Lung (tissue), 12 donors: ENCODE results near the gene GABRB1. TPM values are rescaled to one million over a fixed set of nuclear protein-coding genes. Genes with fewer than 3 reads are reported as not detected.

Experiments
- ATAC-seq: fragments of 200-7000 bp; cut with Tn5 transposase; one replicate; pipeline ENCODE4 v1.9.1; 2020; ENCODE audit warnings: moderate number of reproducible peaks; ENCODE audit not compliant: insufficient read depth, low FRiP score
- DNase-seq, 3 donors: peaks; one replicate each; pipeline ENCODE4 v3.0.0-alpha.2; 2013 to 2017
- H3K27ac ChIP-seq, 2 donors: one replicate each; pipeline ENCODE4 v1.5.1; 2013; ENCODE audit warnings: mild to moderate bottlenecking in 2 of 2, moderate library complexity in 2 of 2, control low read depth in 1 of 2, inconsistent platforms in 1 of 2, low read depth in 1 of 2, low read length in 1 of 2
- H3K27me3 ChIP-seq, 3 donors: one replicate each; pipeline ENCODE4 v1.5.1; 2013; ENCODE audit warnings: low read length in 2 of 3; ENCODE audit not compliant: control insufficient read depth in 3 of 3, insufficient read depth in 3 of 3
- H3K36me3 ChIP-seq, 4 donors: one replicate each; pipeline ENCODE4 v1.5.1; 2013; ENCODE audit warnings: low read length in 4 of 4, mild to moderate bottlenecking in 1 of 4, moderate library complexity in 1 of 4; ENCODE audit not compliant: control insufficient read depth in 4 of 4, insufficient read depth in 4 of 4
- H3K4me1 ChIP-seq, 5 donors: one replicate each; pipeline ENCODE4 v1.5.1; 2013; ENCODE audit warnings: low read length in 5 of 5, mild to moderate bottlenecking in 2 of 5, moderate library complexity in 1 of 5; ENCODE audit not compliant: control insufficient read depth in 5 of 5, insufficient read depth in 5 of 5
- H3K4me3 ChIP-seq: one replicate; pipeline ENCODE4 v1.5.1; 2013; ENCODE audit warnings: mild to moderate bottlenecking, control low read depth, moderate library complexity
- H3K9ac ChIP-seq, 2 donors: one replicate each; pipeline ENCODE4 v1.5.1; 2013; ENCODE audit warnings: low read length in 2 of 2, control low read depth in 1 of 2; ENCODE audit not compliant: insufficient read depth in 1 of 2
- H3K9me3 ChIP-seq, 4 donors: one replicate each; pipeline ENCODE4 v1.5.1; 2013; ENCODE audit warnings: low read length in 3 of 4, mild to moderate bottlenecking in 1 of 4, moderate library complexity in 1 of 4; ENCODE audit not compliant: control insufficient read depth in 4 of 4, insufficient read depth in 3 of 4
- WGBS, 2 donors: extraction: QIAGEN DNeasy Blood & Tissue Kit; methylation state at CpG; one replicate each; pipeline ENCODE4 v1.1.7; 2013; 5-methylcytosine and 5-hydroxymethylcytosine counted together
- polyA plus RNA-seq, 2 donors: library from polyadenylated mRNA; stranded (reverse); fragments of 200-250 nt; gene quantifications; one replicate each; pipeline ENCODE4 v1.2.1, GENCODE V29; 2013
- total RNA-seq, 2 donors: library from RNA; depleted of rRNA in 1 of 2; stranded (reverse); fragments of >200 nt in 1 of 2; gene quantifications; one replicate each; pipeline ENCODE4 v1.2.1, GENCODE V29; 2014 to 2021
- TF ChIP-seq, protein P1 (sequence below): IDR thresholded peaks from 2 replicates; pipeline ENCODE4 v1.5.1; 2012; ENCODE audit warnings: mild to moderate bottlenecking; ENCODE audit errors: control extremely low read depth, extremely low read depth
- donor health status: control.
- donor health status: control.
- donor health status: Bipolar disorder and iron deficiency.
- donor health status: healthy.
- donor health status: DM: yes; HTN: yes; CAD: no.

GABRB1 gene
- total and polyA plus RNA-seq, 4 donors: 0.34 TPM; not detected in 3

DNA sequence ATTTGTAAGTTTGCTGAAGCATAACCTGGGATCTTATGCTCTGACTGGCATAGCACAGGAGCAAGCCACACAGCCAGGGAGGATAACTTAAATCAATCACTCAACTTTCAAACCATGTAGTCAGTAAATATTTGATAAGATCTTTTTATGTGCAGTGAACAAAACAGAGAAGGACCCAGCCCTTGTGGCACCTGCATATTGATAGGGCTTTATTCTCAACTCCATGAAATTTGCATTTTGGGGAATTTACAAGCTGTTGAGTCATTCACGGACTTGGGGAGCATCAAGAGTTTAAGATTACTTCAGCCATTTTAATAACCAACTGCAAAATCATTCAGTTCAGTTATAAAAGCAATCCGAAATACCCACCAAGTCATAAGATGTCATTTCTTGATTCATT, 309.5 kb downstream of the GABRB1 start:
- H3K9me3 ChIP-seq: no peaks in the 10 kb centered on the region
- no peaks in the 10 kb centered on the region for H3K4me1 ChIP-seq
- 85 to 86% methylated on average over 2 of the region's 2 CpGs for WGBS, 2 donors
- TF ChIP-seq, protein P1, sequence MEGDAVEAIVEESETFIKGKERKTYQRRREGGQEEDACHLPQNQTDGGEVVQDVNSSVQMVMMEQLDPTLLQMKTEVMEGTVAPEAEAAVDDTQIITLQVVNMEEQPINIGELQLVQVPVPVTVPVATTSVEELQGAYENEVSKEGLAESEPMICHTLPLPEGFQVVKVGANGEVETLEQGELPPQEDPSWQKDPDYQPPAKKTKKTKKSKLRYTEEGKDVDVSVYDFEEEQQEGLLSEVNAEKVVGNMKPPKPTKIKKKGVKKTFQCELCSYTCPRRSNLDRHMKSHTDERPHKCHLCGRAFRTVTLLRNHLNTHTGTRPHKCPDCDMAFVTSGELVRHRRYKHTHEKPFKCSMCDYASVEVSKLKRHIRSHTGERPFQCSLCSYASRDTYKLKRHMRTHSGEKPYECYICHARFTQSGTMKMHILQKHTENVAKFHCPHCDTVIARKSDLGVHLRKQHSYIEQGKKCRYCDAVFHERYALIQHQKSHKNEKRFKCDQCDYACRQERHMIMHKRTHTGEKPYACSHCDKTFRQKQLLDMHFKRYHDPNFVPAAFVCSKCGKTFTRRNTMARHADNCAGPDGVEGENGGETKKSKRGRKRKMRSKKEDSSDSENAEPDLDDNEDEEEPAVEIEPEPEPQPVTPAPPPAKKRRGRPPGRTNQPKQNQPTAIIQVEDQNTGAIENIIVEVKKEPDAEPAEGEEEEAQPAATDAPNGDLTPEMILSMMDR: no peak
- no peaks in the 10 kb centered on the region for H3K27me3 ChIP-seq
- no peak overlapping the region for H3K4me3 ChIP-seq
- no peak for DNase-seq
- H3K36me3 ChIP-seq: no peaks in the 10 kb centered on the region
- no peak for ATAC-seq
- H3K9ac ChIP-seq: no peak overlapping the region
- H3K27ac ChIP-seq: no peak overlapping the region

DNA sequence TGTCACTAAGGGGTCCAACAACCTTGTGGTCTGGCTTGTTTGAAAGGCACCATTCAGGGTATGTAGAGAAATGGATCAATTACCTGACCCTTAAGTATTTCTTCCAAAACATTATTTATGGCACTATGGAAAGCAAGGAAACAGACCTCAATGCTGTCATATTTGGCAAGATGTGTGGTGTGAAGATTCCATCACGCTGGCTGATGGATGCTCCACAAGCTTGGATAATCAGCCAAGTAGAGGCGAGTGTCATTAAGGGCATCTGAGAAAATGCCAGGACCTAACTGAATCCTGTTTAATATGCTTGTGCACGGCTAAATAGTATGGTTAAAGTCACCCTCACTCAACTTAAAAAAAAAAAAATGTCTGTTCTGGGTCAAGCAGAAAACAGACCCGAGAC, 311.4 kb downstream of the GABRB1 start:
- TF ChIP-seq, protein P1: no peak
- H3K36me3 ChIP-seq: no peaks in the 10 kb centered on the region
- H3K27ac ChIP-seq: no peak overlapping the region
- DNase-seq (no peak), ATAC-seq (no peak)
- no peaks in the 10 kb centered on the region for H3K4me1 ChIP-seq
- no peaks in the 10 kb centered on the region for H3K9me3 ChIP-seq
- H3K27me3 ChIP-seq: no peaks in the 10 kb centered on the region
- no peak overlapping the region for H3K9ac ChIP-seq
- 76 to 89% methylated on average over 4 of the region's 4 CpGs for WGBS, 2 donors
- H3K4me3 ChIP-seq: no peak overlapping the region

DNA sequence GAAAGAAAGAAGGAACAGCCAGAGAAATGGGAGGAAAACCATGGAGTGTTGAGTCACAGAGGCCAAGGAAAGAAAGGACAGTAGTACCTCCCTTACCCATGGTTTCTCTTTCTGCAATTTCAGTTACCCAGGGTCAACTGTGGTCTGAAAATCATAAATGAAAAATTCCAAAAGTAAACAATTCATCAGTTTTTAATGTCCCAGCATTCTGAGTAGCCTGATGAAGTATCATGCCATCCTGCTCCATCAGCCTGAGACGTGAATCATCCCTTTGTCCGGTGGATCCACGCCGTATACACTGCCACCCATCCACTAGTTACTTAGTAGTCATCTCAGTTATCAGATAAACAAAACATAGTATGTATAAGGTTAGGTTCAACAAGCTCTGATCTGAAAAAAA, 318.0 kb downstream of the GABRB1 start:
- Histone ChIP-seq H3K36me3 (no peaks in the 10 kb centered on the region), H3K4me1 (no peaks in the 10 kb centered on the region), H3K9me3 (no peaks in the 10 kb centered on the region), H3K27ac (no peak overlapping the region), H3K27me3 (no peaks in the 10 kb centered on the region), H3K4me3 (no peak overlapping the region), H3K9ac (no peak overlapping the region)
- no peak for ATAC-seq
- no peak for DNase-seq
- 90 to 94% methylated on average over 4 of the region's 4 CpGs for WGBS, 2 donors
- TF ChIP-seq, protein P1: no peak

DNA sequence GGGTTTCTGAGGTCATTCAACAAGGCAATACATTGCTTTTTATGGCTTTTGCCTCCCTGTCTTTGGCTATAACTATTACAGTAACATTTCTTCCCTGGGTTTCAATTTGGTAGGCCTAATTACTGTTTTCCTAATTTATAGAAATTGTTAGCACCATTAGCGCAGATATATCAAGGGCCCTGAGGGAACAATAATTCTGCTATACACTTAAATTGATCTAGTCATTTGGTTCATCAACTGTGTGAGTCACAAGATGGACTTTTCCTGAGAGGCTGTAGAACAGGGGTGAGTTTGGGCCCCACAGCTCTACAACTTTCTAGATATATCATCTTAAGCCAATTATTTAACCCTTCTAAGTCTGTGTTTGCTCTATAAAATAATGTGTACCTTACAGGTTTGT, 324.2 kb downstream of the GABRB1 start:
- TF ChIP-seq, protein P1: no peak
- Histone ChIP-seq H3K4me1 (no peaks in the 10 kb centered on the region), H3K36me3 (no peaks in the 10 kb centered on the region), H3K27ac (no peak overlapping the region), H3K4me3 (no peak overlapping the region), H3K9ac (no peak overlapping the region), H3K9me3 (no peaks in the 10 kb centered on the region), H3K27me3 (no peaks in the 10 kb centered on the region)
- ATAC-seq (no peak), DNase-seq (no peak)
- 95 to 97% methylated on average over 1 of the region's 1 CpG for WGBS, 2 donors
